ENCODE measurements around the gene GRIN2D. TPM values are rescaled to one million over a fixed set of nuclear protein-coding genes. Genes with fewer than 3 reads are reported as not detected.

GRIN2D gene
- total RNA-seq, 1 experiment from 2014 or later = 23.0 TPM

DNA sequence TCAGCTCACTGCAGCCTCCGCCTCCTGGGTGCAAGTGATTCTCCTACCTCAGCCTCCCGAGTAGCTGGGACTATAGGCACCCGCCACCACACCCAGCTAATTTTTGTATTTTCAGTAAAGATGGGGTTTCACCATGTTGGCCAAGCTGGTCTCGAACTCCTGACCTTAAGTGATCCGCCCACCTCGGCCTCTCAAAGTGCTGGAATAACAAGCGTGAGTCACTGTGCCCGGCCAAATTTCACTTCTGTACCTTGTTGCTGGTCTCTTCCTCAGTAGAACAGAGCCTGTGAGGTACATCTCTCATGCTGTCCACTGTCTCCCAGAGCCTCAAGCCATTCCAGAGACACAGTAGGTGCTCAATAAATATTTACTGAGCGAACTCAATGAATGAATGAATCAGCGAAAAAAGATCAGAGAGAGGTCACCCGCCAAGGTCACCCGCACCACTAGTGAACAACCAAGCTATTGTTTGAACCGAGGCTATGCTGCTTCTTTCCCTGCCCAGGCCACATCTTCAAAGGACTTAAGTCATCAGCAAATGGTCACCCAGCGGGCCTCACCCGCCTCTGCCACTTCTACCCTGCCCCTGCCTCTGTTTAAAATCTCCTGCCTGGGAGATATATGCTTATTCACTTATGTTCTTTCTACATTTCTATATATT lies 39.0 kb upstream of the GRIN2D start:
- TF ChIP-seq RELA (CRISPR knock-in tag; IDR thresholded peaks at IDR 0.05; ENCODE audit: borderline replicate concordance) = no peak
- peak; percentile 58; the same call in 1 of the 2 replicates for TF ChIP-seq GABPB1 (CRISPR knock-in tag; IDR thresholded peaks at IDR 0.05)
- H3K4me3 Mint-ChIP-seq = no peak overlapping the region
- POLR2A ChIA-PET = interaction anchor here (1.3 kb wide), 1 partner anchor 8 kb away, joined by 3 read pairs; no protein-coding TSS in a partner anchor

DNA sequence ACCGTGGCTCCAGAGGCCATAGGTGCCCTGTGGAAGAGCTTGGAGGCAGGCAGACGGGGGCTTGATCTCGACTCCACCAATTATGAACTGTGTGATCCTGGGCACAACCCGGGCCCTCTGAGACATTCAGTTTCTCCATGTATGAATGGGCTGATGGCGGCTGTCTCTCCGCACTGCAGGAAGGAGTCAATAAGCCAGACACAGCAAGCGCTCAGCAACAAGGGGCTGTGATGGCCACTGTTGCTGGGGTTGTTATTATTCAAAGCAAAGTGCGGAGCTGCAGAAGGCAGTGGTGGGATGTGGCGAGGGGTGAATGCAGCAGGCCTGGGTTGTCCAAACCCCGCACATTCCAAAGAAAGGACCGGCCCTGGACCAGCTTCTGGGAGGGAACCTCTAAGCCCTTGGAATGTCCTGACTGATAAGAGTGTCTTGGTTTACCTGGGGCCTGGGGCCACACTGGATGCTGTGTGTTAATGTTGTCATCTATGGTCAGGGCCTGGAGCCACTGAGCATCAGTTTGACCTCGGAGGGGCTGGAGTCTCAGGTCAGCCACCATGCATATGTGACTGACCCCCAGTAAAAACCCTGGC lies 38.0 kb upstream of the GRIN2D start:
- ATAC-seq = no peak
- no peaks in the 10 kb centered on the region for H3K9me3 Mint-ChIP-seq
- TF ChIP-seq NR2C2 (CRISPR knock-in tag; IDR thresholded peaks at IDR 0.05) (no peak), NR3C1 (CRISPR knock-in tag; conservative IDR thresholded peaks at IDR 0.05; ENCODE audit: low read depth) (no peak), ATF1 (CRISPR knock-in tag; IDR thresholded peaks at IDR 0.05) (no peak), SMAD3 (CRISPR knock-in tag; IDR thresholded peaks at IDR 0.05; ENCODE audit: borderline replicate concordance) (no peak), EMX1 (CRISPR knock-in tag; IDR thresholded peaks at IDR 0.05) (no peak), SP1 (CRISPR knock-in tag; conservative IDR thresholded peaks at IDR 0.05) (no peak), IRF2 (CRISPR knock-in tag; IDR thresholded peaks at IDR 0.05; ENCODE audit: borderline replicate concordance, low read depth) (no peak), RORB (CRISPR knock-in tag; IDR thresholded peaks at IDR 0.05) (no peak), GTF2I (CRISPR knock-in tag; conservative IDR thresholded peaks at IDR 0.05) (no peak), ZNF219 (CRISPR knock-in tag; IDR thresholded peaks at IDR 0.05; ENCODE audit: borderline replicate concordance) (no peak), CREM (CRISPR knock-in tag; IDR thresholded peaks at IDR 0.05) (no peak)
- POLR2A ChIA-PET = interaction anchor here (0.7 kb wide), 1 partner anchor 35 kb away, joined by 3 read pairs; no protein-coding TSS in a partner anchor
- DNase-seq (ENCODE audit: low spot score) = no peak
- H3K36me3 Mint-ChIP-seq = peaks cover 9% of the 10 kb centered on the region
- CTCF ChIA-PET = interaction anchor here (1.8 kb wide), 1 partner anchor 34 kb away, joined by 3 read pairs; no protein-coding TSS in a partner anchor
- no peak overlapping the region for H3K4me3 Mint-ChIP-seq
- H3K27me3 Mint-ChIP-seq (ENCODE audit: low read depth) = no peaks in the 10 kb centered on the region; the same call in 1 of the 2 replicates
- H3K27ac Mint-ChIP-seq = no peak overlapping the region
- 0 out of 2 replicates have a peak, but pooled peaks cover 3% of the 10 kb centered on the region for H3K4me1 Mint-ChIP-seq

More for the DNA sequence above, 39.0 kb upstream of the GRIN2D start:
- Mint-ChIP-seq H3K4me1 (0 out of 2 replicates have a peak, but pooled peaks cover 3% of the 10 kb centered on the region), H3K9me3 (no peaks in the 10 kb centered on the region), H3K36me3 (peaks cover 9% of the 10 kb centered on the region), H3K27me3 (ENCODE audit: low read depth) (no peaks in the 10 kb centered on the region; the same call in 1 of the 2 replicates), H3K27ac (no peak overlapping the region)
- no peak for ATAC-seq
- CTCF ChIA-PET = interaction anchor here (0.6 to 1.8 kb wide), 7 partner anchors 8 to 222 kb away, joined by 3 to 7 read pairs (median 5); partner anchors contain the start of gene KDELR1
- DNase-seq (ENCODE audit: low spot score) = no peak

DNA sequence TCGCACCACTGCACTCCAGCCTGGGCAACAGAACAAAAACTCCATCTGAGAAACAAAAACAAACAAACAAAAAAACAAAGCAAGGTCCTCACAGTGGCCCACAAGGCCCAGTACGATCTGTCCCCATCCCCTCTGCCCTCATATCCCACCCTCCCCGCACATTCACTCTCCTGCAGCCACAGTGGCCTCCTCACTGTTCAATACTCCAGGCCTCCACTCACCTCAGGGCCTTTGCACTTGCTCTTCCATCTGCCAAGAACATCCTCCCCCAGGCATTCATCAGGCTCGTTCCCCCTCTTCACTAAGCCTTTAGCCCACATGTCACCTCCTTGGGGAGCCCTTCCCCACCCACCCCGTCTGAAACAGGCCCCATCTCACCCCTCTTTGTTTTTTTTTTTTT lies 34.3 kb upstream of the GRIN2D start:
- POLR2A ChIA-PET = no interaction called here
- CTCF ChIA-PET = no interaction called here
- H3K4me3 Mint-ChIP-seq = no peak overlapping the region
- TF ChIP-seq TEAD1 (CRISPR knock-in tag; IDR thresholded peaks at IDR 0.05) (no peak), OVOL2 (CRISPR knock-in tag; IDR thresholded peaks at IDR 0.05; ENCODE audit: borderline replicate concordance) (no peak), TCF7 (CRISPR knock-in tag; IDR thresholded peaks at IDR 0.05; ENCODE audit: low read depth) (no peak), JAZF1 (CRISPR knock-in tag; IDR thresholded peaks at IDR 0.05) (no peak)
- TF ChIP-seq, protein P1, sequence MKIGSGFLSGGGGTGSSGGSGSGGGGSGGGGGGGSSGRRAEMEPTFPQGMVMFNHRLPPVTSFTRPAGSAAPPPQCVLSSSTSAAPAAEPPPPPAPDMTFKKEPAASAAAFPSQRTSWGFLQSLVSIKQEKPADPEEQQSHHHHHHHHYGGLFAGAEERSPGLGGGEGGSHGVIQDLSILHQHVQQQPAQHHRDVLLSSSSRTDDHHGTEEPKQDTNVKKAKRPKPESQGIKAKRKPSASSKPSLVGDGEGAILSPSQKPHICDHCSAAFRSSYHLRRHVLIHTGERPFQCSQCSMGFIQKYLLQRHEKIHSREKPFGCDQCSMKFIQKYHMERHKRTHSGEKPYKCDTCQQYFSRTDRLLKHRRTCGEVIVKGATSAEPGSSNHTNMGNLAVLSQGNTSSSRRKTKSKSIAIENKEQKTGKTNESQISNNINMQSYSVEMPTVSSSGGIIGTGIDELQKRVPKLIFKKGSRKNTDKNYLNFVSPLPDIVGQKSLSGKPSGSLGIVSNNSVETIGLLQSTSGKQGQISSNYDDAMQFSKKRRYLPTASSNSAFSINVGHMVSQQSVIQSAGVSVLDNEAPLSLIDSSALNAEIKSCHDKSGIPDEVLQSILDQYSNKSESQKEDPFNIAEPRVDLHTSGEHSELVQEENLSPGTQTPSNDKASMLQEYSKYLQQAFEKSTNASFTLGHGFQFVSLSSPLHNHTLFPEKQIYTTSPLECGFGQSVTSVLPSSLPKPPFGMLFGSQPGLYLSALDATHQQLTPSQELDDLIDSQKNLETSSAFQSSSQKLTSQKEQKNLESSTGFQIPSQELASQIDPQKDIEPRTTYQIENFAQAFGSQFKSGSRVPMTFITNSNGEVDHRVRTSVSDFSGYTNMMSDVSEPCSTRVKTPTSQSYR (CRISPR knock-in tag; IDR thresholded peaks at IDR 0.05) = no peak
- TF ChIP-seq, protein P2, sequence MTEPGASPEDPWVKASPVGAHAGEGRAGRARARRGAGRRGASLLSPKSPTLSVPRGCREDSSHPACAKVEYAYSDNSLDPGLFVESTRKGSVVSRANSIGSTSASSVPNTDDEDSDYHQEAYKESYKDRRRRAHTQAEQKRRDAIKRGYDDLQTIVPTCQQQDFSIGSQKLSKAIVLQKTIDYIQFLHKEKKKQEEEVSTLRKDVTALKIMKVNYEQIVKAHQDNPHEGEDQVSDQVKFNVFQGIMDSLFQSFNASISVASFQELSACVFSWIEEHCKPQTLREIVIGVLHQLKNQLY (CRISPR knock-in tag; IDR thresholded peaks at IDR 0.05) = no peak
- TF ChIP-seq, protein P3, sequence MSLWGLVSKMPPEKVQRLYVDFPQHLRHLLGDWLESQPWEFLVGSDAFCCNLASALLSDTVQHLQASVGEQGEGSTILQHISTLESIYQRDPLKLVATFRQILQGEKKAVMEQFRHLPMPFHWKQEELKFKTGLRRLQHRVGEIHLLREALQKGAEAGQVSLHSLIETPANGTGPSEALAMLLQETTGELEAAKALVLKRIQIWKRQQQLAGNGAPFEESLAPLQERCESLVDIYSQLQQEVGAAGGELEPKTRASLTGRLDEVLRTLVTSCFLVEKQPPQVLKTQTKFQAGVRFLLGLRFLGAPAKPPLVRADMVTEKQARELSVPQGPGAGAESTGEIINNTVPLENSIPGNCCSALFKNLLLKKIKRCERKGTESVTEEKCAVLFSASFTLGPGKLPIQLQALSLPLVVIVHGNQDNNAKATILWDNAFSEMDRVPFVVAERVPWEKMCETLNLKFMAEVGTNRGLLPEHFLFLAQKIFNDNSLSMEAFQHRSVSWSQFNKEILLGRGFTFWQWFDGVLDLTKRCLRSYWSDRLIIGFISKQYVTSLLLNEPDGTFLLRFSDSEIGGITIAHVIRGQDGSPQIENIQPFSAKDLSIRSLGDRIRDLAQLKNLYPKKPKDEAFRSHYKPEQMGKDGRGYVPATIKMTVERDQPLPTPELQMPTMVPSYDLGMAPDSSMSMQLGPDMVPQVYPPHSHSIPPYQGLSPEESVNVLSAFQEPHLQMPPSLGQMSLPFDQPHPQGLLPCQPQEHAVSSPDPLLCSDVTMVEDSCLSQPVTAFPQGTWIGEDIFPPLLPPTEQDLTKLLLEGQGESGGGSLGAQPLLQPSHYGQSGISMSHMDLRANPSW (CRISPR knock-in tag; conservative IDR thresholded peaks at IDR 0.05; ENCODE audit: low read depth) = no peak
- TF ChIP-seq, protein P4, sequence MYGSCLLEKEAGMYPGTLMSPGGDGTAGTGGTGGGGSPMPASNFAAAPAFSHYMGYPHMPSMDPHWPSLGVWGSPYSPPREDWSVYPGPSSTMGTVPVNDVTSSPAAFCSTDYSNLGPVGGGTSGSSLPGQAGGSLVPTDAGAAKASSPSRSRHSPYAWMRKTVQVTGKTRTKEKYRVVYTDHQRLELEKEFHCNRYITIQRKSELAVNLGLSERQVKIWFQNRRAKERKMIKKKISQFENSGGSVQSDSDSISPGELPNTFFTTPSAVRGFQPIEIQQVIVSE (CRISPR knock-in tag; IDR thresholded peaks at IDR 0.05; ENCODE audit: borderline replicate concordance) = no peak
- TF ChIP-seq, protein P5, sequence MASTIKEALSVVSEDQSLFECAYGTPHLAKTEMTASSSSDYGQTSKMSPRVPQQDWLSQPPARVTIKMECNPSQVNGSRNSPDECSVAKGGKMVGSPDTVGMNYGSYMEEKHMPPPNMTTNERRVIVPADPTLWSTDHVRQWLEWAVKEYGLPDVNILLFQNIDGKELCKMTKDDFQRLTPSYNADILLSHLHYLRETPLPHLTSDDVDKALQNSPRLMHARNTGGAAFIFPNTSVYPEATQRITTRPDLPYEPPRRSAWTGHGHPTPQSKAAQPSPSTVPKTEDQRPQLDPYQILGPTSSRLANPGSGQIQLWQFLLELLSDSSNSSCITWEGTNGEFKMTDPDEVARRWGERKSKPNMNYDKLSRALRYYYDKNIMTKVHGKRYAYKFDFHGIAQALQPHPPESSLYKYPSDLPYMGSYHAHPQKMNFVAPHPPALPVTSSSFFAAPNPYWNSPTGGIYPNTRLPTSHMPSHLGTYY (CRISPR knock-in tag; IDR thresholded peaks at IDR 0.05) = no peak

More for the DNA sequence above, 34.3 kb upstream of the GRIN2D start:
- peaks cover 12% of the 10 kb centered on the region for H3K36me3 Mint-ChIP-seq
- peaks cover 3% of the 10 kb centered on the region; the same call in 1 of the 2 replicates for H3K27me3 Mint-ChIP-seq (ENCODE audit: low read depth)
- peaks cover 7% of the 10 kb centered on the region for H3K4me1 Mint-ChIP-seq
- DNase-seq (ENCODE audit: low spot score) (no peak), ATAC-seq (no peak)
- no peaks in the 10 kb centered on the region for H3K9me3 Mint-ChIP-seq
- no peak overlapping the region for H3K27ac Mint-ChIP-seq
